NB4 (cell line): Measurements from ENCODE around the gene ADI1.

Source experiments
- CTCF ChIP-seq: IDR thresholded peaks from one replicate; pipeline ENCODE4 v1.5.1; 2012; ENCODE audit warnings: low read depth, low read length
- MYC ChIP-seq: IDR thresholded peaks from 2 replicates; pipeline ENCODE4 v1.6.1; 2011; ENCODE audit warnings: low read depth, low read length
- POLR2A ChIP-seq: IDR thresholded peaks from 2 replicates; pipeline ENCODE4 v1.6.1; 2011; ENCODE audit warnings: mild to moderate bottlenecking; ENCODE audit not compliant: insufficient read length; ENCODE audit errors: extremely low read depth
- TF ChIP-seq, protein P1 (sequence below): IDR thresholded peaks from 2 replicates; pipeline ENCODE4 v1.6.1; 2011; ENCODE audit warnings: low read depth, low read length

DNA sequence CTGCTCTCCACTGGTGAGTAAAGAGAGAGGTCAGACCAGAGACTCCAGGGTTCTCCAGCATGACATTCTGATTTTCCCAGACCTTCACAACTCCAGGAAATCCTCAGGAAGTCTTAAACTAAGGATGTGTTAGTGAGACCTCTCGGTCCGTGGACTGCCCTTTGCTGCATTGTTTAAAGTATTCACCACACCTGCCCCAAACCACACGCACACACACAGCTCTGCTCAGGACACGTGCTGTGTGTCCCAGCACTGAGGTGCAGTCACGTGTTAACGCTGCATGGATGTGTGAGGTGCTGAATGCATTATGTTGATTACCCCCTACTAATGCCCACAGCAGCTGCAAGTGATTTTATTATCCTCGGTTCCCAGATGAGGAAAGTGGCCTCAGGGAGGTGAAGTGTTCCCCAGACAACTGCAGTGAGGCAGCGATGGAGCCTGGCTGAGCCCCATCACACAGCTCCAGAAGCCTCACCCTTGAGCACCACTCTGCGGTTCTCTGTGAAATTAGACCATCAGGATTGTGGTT is 71.5 kb downstream of the ADI1 start:
- no peak for TF ChIP-seq CTCF
- TF ChIP-seq MYC, result no peak
- no peak for TF ChIP-seq POLR2A
- TF ChIP-seq, protein P1, sequence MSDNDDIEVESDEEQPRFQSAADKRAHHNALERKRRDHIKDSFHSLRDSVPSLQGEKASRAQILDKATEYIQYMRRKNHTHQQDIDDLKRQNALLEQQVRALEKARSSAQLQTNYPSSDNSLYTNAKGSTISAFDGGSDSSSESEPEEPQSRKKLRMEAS, result no peak
